Suppressor macrophage (primary cell): ENCODE data around the gene DST.
A peak's percentile ranks its signal among the peaks of the same experiment; 100 is the strongest.
"Not testable (repeated sequence)": the region's sequence is repeated elsewhere in the genome, so short reads cannot be mapped to it uniquely, and the experiment has no call there.

Experiments
- DNase-seq, 4 experiments: peaks; one replicate each; pipeline ENCODE4 v3.0.0-alpha.2; 2020 to 2022

DST gene

DNA sequence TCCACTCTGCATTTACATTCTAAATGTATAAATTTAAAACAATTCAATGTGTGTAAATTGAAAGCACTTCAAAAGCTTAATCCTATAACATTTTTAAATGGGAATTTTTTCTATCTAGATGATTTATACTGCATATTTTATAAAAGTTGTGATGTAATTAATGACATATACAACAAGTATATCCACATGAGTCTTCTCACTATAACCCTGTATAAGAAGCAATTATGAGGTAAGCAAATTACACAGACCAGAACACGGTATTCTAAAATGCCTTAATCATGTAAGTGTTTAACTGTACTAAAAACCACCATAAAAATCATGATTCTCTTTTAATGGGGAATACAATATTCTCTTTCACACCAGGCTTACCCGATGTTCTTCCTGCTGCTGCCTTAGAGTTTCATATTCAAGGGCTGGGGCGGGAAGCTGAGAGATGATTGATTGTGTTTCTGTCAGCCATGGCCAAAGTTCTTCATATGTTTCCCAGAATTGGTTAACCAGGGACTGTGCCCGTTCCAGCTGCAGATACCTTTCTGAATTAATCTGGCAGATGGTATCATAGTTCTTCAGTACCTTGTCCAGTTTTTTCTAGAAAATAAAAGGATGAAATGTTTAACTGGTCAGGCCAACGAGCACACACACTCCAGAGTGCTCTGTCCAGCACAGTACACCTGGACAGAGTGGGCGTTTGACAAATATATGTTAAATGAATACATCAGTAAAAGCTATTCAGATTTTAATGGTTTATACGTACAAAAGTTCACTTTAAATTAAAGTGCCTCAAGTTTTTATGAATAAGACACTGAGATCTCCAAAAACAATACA lies 127.4 kb downstream of the DST start:
- no peak for DNase-seq

DNA sequence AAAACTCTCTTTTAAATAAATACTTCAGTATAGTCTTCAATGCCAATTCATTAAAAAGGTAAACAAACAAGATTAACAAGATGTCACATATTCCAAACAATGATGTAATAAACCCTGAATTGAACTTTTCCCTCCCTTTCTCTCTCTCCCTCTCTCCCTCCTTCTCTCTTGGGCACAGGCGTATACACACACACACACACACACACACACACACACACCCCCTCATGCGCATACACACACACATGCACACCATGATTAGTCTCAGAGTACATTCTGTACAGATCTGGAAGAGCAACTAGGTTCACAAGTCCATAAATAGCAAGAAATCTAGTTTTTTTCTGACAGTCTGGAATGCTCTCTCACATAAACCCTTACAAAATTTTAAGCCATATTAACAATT lies 128.3 kb downstream of the DST start:
- DNase-seq: no peak

DNA sequence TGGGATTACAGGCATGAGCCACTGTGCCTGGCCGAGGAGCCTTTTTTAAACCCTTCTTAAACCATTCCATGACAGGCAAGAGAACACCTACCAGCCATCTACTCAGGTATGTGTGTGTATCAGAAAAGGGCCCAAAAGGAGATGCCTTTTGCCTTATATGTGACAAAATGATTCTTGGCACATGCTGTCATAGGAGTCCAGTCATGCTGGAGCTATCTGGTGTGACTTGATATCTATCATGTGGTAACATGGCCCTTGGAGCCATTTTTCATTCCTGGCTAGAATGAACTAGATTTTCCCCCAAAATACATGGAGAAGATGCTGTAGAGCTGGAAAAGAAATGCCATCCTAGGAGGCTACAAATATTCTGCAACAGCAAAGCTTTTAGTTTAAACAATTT lies 129.1 kb downstream of the DST start:
- no peak for DNase-seq

DNA sequence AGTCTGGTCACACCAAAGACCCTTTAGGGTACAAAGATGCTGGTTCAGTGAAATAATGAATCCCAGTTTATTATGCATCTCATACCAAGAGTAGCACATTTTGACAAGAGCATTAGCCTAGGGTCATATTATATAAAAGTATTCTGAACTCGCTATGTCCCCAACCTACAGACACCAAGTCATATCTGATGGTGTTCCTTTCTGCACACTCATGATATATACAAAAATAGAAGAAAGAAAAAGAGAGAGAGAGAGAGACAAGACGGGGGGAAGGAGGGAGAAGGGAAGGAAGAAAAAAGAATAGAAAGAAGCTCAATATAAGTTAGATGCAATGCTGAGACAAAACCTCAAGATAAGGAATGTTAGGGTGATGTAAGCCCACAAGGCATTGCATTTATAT lies 131.1 kb downstream of the DST start:
- DNase-seq: no peak

DNA sequence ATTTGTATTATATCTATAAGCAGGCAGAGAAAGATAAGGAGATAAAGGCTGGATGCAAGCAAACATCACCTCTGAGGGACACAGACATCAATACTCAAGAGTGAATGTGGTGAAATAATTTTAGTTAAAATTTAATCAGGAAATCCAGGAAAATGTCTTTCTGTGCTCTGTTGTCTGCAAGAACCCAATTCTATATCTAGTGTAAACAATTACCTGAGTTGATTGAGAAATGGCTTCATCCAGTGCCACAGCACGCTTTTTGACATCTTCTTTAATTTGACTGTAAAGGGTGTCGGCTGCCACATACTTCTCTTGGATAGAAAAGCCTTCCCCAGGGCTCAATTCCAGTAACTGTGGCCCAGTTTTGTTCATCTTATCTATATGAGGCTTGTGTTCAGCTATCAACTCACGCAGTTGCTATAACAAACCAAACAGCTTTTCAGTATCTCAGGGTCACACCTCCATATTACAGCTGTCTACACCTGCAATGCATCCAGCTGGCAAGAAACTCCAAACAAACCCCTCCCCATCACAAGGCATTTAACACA lies 131.6 kb downstream of the DST start:
- DNase-seq: no peak

DNA sequence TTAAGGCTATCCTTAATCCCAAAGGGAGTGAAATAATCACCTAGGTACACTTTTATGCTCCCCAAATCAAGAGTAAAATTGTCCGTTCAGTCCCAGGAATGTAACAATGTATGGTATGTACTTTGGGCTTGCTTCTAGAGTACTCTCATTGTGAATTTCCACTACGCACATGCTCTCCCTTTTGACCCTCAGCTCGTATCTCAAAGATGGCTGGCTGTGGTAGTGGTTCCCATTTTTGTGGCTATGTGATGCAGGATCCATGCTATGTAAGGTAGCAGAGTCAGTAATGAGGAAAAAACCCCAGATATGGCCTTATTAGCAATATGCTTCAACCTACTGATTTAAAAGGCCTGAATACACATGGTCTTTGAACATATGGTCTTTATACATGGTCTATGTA lies 133.7 kb downstream of the DST start:
- DNase-seq: no peak

DNA sequence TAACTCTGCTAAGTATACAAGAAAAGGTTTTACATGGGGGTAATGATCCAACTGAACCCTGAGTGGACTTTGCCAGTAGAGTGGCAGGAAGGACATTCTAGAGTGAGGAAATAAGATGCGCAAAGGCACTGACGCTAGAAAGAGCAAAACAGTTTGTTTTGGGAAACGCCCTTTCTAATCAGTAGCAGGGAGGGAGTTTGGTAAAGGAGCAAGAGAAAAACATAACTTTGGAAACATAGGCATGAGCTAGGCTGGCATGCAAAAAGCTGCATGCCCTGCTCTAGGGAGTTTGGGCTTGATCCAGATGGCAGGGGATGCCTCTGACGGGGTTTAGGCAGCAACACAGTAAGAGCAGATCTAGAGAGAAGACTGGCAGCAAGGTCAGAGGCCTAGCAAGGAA lies 135.2 kb downstream of the DST start:
- no peak for DNase-seq

DNA sequence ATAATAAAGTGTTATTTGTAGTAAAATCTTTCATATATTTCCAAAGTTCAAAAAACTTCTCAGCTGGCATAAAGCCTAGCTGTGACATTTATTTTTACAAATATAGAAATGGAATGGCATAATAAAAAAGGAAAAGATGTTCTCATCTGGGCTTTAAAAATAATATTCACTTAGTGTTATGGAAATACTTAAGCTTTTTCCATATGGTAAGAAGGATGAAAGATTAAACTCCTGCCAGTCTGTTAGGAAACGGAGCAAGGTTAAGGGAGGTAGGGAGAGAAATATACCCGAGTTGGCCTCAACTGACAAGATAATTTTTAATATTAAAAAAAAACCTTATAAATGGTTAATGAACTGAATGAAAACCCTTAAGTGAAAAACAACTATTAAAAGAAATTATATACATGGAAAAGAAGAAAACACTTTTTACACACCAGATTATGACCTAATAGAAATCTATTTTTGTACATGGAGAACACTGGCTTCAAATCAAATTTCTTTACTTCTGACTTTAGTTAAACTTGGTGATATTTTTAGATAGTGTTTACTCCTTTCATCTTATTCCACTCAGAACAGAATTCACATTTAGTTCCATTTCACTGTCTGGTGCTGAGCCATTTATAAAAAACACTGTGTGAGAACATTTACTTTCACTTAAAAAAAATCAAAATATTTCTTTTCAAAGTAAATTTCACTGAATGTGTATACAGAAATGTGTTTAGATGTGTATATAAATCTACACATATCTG lies 137.0 kb downstream of the DST start:
- no peak for DNase-seq

DNA sequence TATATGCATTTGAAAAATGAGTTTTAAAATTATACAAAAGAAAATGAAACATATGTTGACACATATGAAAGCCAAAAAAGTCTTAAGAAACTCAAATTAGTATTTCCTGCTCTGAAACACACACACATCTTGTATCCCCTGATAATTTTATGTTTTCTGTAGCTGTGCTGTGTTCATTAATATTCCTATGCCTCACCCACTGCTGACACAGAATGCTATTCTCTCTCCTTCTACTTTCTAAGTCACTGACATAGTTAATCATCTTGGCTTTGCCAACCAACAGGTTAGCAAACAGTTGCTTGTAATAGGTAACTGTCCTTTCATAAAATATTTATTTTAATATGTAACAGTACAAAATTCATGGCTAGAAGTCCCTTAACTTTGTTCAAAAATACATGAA lies 140.7 kb downstream of the DST start:
- no peak for DNase-seq

DNA sequence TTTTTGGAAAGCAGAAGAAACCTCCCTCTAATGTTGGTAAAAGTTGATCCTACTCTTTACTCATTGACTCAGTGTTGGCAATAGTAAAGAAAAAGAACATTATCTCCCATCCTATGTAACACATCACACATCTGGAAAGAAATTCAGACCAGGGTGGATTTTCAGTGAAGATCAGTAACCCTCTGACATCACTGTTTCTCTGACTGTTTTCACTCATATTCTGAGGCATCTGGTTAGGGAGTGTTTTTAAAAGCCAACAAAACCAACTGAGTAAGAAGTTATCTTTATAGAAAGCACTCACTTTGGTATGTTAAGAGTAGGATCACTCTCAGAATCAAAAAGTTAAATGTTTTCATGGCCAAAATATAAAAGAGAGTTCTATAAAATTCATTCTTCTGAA lies 143.6 kb downstream of the DST start:
- no peak for DNase-seq

DNA sequence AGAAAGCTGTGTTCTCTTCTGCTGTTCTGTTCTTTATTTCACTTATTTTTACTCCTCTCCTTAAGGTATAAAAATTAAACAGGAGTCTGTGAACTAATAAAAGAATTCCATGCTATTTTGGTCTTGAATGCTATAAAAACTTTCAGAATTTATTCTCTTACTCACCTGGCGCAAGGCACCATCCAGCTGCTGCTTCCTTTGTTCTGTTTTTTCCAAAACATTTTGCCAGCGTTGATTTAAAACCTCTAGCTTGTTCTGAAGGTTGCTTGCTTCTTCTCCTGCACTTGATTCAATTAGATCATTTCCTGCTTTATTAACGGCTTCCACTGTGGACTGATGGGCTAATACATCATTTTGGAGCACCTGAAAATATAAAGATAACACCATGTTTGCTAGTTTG lies 145.0 kb downstream of the DST start:
- no peak for DNase-seq

DNA sequence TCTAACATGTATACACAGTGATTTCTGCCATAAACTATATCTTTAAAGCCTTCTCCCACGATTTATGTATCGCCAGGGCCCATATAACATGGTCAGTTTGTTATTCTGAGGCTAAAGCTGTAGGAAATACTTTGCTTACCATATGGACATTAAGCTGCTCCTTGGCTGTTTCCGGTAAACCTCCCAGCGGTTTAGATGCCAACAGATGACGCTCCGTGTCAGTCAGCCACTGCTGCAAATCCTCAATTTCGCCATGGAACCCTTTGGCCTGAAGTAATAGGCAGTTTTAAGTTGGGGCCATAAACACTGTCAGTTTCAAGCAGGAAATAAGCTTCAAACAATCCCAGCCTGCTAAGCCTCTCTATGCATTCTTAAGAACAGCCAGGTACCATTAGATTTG lies 145.4 kb downstream of the DST start:
- DNase-seq: no peak

DNA sequence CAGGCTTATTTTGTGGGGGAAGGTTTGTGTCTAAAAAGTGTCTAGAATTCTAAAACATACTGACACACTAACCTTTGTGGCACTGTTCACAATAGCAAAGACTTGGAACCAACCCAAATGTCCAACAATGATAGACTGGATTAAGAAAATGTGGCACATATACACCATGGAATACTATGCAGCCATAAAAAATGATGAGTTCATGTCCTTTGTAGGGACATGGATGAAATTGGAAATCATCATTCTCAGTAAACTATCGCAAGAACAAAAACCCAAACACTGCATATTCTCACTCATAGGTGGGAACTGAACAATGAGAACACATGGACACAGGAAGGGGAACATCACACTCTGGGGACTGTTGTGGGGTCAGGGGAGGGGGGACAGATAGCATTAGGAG lies 146.0 kb downstream of the DST start:
- DNase-seq: not testable (repeated sequence)

DNA sequence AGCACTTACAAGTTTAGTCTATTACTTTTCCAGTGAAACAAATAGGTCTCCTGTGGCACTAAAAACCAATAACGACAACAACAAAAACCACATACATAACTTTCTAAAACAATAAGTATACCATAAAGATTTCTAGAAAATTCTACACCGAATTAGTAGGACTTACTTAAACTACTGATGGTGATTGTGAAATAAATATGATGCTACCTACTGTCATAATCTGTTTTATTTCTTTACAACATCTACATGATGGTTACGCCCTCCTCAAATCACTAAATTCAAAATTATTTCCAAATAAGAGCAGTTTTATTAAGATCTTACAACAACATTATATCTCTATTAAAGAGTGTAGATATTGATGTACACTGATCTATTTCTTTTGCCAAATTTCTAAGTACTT lies 147.0 kb downstream of the DST start:
- no peak for DNase-seq

DNA sequence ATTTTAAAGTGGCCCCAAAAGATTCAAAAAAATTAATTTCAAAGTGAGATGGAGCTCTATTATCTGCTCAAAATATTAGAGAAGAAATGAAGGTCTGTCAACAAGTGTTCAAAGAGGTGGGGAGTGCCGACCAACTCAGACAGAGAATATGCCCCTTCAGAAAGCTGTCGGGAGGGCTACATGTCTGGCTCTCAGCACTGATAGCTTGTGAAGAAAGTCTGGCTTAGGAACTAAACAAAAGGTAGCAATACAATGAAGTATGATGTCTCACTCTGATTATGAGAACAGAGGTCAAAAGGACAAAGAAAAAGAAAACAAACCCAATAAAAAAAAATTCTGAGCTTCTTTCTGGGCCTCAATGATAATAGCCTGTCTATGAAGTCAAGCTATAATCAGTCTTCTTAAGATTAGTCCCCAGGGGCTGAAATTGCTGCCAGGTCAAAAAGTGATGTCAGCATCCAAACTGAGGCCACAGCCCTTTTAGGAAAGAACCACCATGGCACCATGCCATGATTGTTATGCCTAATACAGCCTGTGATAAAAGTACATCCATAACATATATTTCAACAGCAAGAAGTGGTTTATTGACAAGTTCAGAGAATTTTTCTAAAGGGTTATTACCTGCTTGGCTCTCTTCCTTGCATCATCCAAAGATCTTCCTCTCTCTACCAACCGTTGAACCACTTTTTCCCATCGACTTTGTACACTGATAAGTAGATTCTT lies 150.9 kb downstream of the DST start:
- DNase-seq: no peak

DNA sequence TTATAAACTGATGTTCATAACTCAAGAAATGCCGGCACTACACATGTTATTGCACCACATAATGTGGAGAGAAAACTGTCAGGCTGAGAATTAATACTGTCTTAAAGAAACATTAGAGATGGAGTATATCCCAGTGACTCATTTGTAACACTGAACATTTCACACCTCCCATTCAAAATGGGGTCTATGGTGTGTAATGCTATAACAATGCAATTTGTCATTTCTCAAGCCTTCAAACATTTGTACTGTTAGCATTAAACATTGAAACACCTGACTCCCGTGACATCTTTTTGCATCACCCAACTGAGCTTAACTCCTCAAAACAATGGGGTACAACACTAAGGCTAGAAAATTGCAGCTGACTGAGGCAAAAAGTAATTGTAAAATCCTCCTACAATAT lies 151.7 kb downstream of the DST start:
- no peak for DNase-seq

DNA sequence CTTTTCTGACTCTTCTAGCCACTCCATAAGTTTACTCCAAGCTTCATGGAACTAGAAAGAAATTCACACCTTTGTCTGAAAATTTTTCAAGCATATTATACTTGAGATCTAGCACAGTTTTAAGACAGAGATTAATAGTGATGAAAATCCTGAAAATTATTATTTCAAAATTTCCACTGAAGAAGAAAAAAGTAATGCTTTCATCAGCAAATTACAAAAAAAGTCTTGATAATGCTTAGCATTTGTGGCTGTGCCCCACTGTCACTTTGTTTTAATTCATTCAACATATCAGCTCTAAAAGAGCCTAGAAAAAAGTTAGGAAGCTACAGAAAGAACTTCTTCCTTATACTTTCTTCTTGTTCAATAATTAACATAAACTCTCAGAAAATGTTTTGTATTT lies 153.1 kb downstream of the DST start:
- DNase-seq: no peak

DNA sequence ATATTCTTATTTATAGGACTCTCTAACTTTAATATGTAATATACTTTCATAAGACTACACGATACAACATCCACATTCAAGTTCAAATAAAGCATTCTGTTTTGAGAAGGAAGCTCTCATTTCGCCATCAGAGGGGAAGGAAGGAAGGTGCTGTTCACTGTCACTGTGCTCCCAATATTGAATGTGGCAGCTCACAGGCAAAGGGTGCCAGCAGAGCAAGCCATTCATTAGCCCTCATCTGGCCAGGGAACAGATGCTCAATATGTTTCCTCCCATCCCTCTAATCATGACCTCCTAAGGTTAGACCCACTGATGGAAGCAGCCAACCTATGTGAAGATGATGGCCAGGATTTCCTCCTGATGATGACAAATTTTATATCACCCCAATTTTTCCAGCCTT lies 154.4 kb downstream of the DST start:
- DNase-seq: no peak

DNA sequence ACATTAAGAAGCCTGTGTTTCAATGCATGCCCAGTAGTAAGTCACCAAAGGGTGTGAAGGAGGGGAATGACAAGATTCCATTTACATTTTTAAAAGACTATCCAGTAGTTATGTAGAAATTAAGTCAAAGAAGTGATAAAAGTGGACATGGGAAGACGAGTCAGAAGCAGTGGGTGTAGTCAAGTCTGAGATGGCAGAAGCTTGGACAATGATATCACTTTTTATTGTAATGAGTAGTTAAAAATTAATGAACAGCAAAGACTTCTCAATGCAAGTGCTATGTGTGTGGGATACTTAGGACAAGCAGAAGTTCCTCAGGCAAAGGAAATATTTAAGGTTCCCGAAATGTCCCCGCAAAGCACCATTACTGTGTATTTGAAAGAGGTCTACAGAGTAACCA lies 156.0 kb downstream of the DST start:
- DNase-seq: peak in 3 of 4 experiments; percentile 5 to 39 (median 10)

DNA sequence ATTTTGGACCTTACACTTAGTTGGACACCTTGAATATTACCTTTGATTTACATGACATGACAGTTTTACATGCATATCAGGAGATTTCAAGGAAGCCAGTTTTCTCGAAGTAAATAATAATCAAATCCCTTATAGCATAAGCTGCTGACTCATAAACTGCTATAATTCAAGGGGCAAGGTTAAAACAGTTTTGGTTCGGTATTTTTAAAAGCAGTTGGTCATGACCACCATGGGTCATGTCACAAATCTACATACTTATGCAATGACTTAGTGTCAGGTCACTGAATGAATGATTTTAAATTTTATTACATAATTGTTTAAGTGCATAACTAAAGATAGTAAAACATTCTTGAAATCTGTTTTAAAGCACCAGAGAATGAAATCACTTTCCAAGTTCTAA lies 158.0 kb downstream of the DST start:
- no peak for DNase-seq

DNA sequence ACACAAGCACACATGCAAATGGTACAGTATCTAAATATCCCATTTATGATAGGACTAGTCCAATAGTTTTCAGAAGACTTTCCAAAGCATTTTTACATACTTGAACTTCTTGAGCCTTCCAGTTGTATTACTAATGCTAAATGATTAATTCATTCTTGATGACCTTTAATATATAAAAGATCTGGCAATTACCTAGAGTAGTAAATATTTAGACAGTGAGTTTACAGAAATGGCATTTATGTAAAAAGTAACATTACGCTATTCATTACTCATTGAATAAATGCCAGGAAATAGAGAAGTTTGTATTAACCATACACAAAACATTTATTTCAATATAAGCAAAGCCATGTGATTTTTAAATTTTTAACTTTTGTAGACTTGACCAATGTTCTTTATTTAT lies 158.8 kb downstream of the DST start:
- DNase-seq: no peak

DNA sequence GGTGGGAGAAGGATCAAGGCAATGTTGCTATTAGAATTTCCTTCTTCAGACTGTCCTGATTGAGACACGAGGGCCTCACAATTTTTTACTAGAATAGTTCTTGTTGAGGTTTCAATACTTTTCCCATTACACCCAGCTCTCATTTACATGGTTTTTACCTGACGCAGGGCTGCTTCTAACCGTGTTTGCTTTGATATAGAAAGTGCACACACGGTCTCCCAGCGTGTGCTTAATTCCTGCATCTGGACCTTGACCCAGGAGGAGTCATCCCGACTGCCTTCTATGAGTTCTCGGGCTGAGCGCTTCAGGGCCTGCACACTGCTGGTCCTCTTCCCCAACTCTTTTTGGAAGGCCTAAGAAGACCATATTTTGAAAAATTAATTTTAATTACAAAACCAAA lies 160.2 kb downstream of the DST start:
- DNase-seq: no peak

DNA sequence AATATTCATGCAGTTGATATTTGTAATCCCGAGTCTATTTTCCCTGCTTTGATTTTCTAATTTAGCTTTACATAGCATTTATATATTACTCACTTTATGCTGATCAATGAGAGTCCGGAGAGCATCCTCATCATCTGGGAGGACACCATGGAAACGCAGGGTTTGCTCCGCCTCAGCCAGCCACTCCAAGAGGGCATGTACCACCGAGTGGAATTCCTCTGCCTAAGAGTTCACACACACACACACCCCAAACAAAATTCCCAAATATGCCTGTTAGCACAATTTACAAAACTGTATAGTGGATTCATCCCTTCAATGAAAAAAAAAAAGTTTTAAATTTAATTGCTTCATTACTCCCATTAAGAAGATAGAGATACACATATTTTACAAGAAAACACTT lies 160.7 kb downstream of the DST start:
- DNase-seq: no peak
